Natural killer cell (primary cell): ENCODE results near the gene NPW. TPM values are rescaled to one million over a fixed set of nuclear protein-coding genes. Genes with fewer than 3 reads are reported as not detected.
A peak's percentile ranks its signal among the peaks of the same experiment; 100 is the strongest.

Experiments
- ATAC-seq, 3 donors: fragments of 150-1000 bp in 2 of 3; fragments of 200-7000 bp in 1 of 3; cut with Tn5 transposase; 1 replicate in 1 of 3; 2 replicates in 2 of 3; pipeline ENCODE4 v1.10.0; 2021; ENCODE audit warnings: mild to moderate bottlenecking in 2 of 3, moderate library complexity in 2 of 3
- DNase-seq, 2 donors: peaks; one replicate each; pipeline versions ENCODE4 v3.0.0 to v3.0.0-alpha.2; 2013 to 2021; ENCODE audit warnings: mixed read lengths in 1 of 2
- H3K27ac ChIP-seq: one replicate; pipeline ENCODE4 v1.5.1; 2013; ENCODE audit warnings: mild to moderate bottlenecking, low read length
- H3K27me3 ChIP-seq: one replicate; pipeline ENCODE4 v1.6.1; 2013; ENCODE audit warnings: low read length; ENCODE audit not compliant: control insufficient read depth, insufficient read depth
- H3K36me3 ChIP-seq: one replicate; pipeline ENCODE4 v1.6.1; 2013; ENCODE audit warnings: low read length; ENCODE audit not compliant: control insufficient read depth, insufficient read depth
- H3K4me1 ChIP-seq: one replicate; pipeline ENCODE4 v1.6.1; 2013; ENCODE audit warnings: low read length; ENCODE audit not compliant: control insufficient read depth, insufficient read depth
- H3K4me3 ChIP-seq: one replicate; pipeline ENCODE4 v1.5.1; 2013; ENCODE audit warnings: low read length
- H3K9me3 ChIP-seq: one replicate; pipeline ENCODE4 v1.6.1; 2013; ENCODE audit warnings: low read length; ENCODE audit not compliant: control insufficient read depth, insufficient read depth
- H3K27ac Mint-ChIP-seq, 2 donors: one replicate each; pipeline ENCODE4 v1.8.0; 2022; ENCODE audit warnings: mild to moderate bottlenecking in 2 of 2, mixed read lengths in 2 of 2, moderate library complexity in 1 of 2
- H3K27me3 Mint-ChIP-seq, 2 donors: one replicate each; pipeline ENCODE4 v1.8.0; 2022; ENCODE audit warnings: low read depth in 2 of 2, mixed read lengths in 2 of 2
- H3K36me3 Mint-ChIP-seq: one replicate; pipeline ENCODE4 v1.8.0; 2022; ENCODE audit warnings: mixed read lengths
- H3K4me1 Mint-ChIP-seq, 2 donors: one replicate each; pipeline ENCODE4 v1.8.0; 2022; ENCODE audit warnings: mixed read lengths in 2 of 2
- H3K4me3 Mint-ChIP-seq: one replicate; pipeline ENCODE4 v1.8.0; 2022; ENCODE audit warnings: mild to moderate bottlenecking, moderate library complexity, mixed read lengths
- H3K9me3 Mint-ChIP-seq, 2 donors: one replicate each; pipeline ENCODE4 v1.8.0; 2022; ENCODE audit warnings: mixed read lengths in 2 of 2
- WGBS: methylation state at CpG from one replicate; pipeline ENCODE4 v1.1.7; 2013; ENCODE audit warnings: missing lambda C conversion rate; ENCODE audit not compliant: insufficient coverage; 5-methylcytosine and 5-hydroxymethylcytosine counted together
- intact Hi-C: fragments of 100-400 bp; cut with micrococcal nuclease; formaldehyde crosslinking; loops from one replicate; pipeline ENCODE4 v1.14.2; 2022
- total RNA-seq, 4 donors: library from RNA; stranded (reverse); fragments of 120-200 nt in 1 of 4; gene quantifications; one replicate each; pipeline versions ENCODE4 v1.2.3 to v1.2.4, GENCODE V29; 2013 to 2022
- TF ChIP-seq, protein P1 (sequence below): fragments of 200-600 bp; IDR thresholded peaks from one replicate; pipeline ENCODE4 v1.8.0; 2022; ENCODE audit warnings: antibody characterized with exemption

NPW gene
- total RNA-seq, 3 donors from 2014 or later (not counting 1 experiment from before 2014, with no cell fraction given), result 0.80 TPM; not detected in 2

DNA sequence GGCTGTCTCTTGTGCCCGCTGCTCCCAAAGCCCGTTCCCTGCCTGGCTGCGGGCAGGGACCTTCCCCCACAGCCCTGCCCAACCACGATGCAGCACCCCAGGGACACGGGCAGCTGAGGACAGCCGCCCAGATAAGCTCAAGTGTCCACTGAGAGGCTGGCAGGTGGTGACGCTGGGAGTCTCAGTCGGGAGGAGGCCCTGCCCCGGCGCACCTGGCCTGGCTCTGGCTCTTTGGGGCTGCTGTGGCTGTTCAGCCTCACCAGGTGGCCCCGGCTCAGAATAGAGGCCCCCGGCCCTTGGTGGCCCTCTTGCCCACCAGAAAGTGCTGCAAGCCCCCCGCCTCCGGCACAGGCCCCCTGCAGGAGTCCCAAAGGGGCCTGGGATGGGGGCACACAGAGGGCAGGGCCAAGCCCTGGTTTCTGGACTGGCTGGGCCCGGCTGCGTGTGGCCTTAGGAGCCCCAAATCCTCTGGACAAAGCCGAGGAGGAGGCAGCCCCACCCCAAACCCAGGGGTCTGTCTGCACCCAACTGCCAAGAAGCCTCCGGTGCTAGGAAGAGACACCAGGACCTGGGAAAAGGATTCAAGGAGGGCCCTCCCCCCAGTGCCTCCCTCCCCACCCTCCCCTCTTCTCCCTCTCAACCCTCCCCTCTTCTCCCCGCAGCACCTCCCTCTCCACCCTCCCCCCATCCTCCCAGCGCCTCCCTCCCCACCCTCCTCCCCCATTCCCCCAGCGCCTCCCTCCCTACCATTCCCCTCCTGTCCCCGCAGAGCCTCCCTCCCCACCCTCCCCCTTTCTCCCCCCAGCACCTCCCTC, 22.8 kb downstream of the NPW start:
- H3K27me3 Mint-ChIP-seq, result no peaks in the 10 kb centered on the region
- no peaks in the 10 kb centered on the region for H3K9me3 Mint-ChIP-seq
- no peaks in the 10 kb centered on the region for H3K9me3 ChIP-seq
- H3K36me3 Mint-ChIP-seq, result no peaks in the 10 kb centered on the region
- H3K4me3 ChIP-seq, result no peak overlapping the region
- TF ChIP-seq, protein P1, sequence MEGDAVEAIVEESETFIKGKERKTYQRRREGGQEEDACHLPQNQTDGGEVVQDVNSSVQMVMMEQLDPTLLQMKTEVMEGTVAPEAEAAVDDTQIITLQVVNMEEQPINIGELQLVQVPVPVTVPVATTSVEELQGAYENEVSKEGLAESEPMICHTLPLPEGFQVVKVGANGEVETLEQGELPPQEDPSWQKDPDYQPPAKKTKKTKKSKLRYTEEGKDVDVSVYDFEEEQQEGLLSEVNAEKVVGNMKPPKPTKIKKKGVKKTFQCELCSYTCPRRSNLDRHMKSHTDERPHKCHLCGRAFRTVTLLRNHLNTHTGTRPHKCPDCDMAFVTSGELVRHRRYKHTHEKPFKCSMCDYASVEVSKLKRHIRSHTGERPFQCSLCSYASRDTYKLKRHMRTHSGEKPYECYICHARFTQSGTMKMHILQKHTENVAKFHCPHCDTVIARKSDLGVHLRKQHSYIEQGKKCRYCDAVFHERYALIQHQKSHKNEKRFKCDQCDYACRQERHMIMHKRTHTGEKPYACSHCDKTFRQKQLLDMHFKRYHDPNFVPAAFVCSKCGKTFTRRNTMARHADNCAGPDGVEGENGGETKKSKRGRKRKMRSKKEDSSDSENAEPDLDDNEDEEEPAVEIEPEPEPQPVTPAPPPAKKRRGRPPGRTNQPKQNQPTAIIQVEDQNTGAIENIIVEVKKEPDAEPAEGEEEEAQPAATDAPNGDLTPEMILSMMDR, result no peak
- peaks cover 2% of the 10 kb centered on the region for H3K36me3 ChIP-seq
- no peak overlapping the region for H3K27ac ChIP-seq
- DNase-seq (no peak), ATAC-seq (no peak)
- H3K27me3 ChIP-seq, result no peaks in the 10 kb centered on the region
- H3K4me1 Mint-ChIP-seq, result peaks cover 6 to 16% of the 10 kb centered on the region in 2 donors
- WGBS, result 93% methylated on average over 18 of the region's 22 CpGs
- no peak overlapping the region for H3K4me3 Mint-ChIP-seq
- intact Hi-C loops, result no loop called here
- peaks cover 32% of the 10 kb centered on the region for H3K4me1 ChIP-seq
- H3K27ac Mint-ChIP-seq, result no peak overlapping the region

DNA sequence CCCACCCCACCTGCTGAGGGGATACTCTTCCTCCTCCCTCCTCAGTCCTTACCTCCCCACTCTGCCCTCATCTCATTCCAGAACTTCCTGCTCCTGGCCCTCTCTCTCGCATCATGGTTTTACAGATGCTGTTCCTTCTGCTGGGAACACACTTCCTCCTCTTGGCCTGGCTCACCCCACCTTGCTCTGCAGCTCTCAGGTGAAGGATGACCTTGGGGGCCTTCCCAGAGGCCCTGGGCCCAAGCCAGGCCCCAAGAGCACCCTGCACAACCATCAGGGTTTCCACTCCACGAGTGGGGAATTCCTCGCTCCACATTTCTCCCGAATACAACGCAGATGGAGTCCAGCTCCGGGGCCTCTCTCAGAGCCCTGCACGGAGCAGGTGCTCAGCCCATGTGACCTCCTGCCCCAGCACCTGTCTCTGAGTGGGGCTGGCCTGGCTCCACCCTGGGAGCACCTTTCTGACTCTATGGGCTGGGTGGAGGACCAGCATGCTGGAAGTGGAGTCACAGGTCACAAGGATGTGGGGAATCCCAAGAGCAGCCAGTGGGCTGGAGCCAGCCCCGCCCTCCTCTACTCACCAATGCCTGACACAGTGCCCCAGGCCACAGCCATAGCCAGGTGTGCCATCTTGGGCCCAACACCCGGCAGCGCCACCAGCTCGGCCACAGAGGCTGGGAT, 23.5 kb downstream of the NPW start:
- Mint-ChIP-seq H3K36me3 (no peaks in the 10 kb centered on the region), H3K9me3 (no peaks in the 10 kb centered on the region), H3K27me3 (no peaks in the 10 kb centered on the region), H3K4me3 (no peak overlapping the region), H3K27ac (peak overlapping the region in 1 of 2 donors; percentile 38), H3K4me1 (peaks cover 6 to 17% of the 10 kb centered on the region in 2 donors)
- TF ChIP-seq, protein P1, result no peak
- no peaks in the 10 kb centered on the region for H3K27me3 ChIP-seq
- DNase-seq (no peak), ATAC-seq (no peak)
- H3K27ac ChIP-seq, result no peak overlapping the region
- no peaks in the 10 kb centered on the region for H3K9me3 ChIP-seq
- intact Hi-C loops, result no loop called here
- H3K4me3 ChIP-seq, result no peak overlapping the region
- 92% methylated on average over 11 of the region's 11 CpGs for WGBS
- peaks cover 34% of the 10 kb centered on the region for H3K4me1 ChIP-seq
- H3K36me3 ChIP-seq, result peaks cover 2% of the 10 kb centered on the region

DNA sequence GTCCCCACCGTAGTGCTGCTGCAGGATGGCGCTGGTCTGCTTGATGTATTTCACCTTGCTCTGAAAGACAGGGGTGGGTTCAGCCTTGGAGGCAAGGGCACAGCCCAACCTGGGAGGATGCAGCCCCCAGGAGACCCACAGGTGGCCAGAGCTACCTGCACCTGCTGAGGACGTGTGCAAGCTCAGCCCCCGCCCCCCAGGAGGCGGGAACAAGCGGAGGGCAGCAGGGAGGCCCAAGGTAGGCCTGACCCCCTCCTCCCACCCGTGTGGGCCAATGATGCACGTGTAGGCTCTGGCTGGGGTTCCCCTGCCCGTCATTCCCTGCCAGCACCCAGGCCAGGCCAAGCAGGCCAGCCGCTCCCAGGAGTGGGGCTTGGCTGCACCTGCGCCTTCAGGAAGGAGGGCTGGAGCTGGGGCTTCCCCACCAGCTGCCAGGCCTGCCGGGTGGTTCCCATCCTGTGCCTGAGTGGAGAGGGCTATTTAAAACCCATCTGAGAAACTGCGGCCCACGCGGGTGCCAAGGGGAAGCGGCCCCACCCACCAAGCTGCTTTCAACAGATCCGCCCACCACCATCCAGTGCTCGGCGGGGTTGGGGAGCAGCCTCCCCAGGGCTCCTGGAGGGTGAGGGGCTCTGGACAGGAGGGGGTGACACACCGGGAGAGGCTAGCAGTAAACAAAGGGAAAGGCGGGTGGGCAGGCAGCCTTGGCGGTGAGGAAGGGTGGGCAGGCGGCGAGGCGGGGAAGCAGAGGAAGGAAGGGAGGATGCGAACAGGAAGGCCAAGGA, 24.3 kb downstream of the NPW start:
- WGBS, result 69% methylated on average over 26 of the region's 26 CpGs
- H3K27me3 Mint-ChIP-seq, result no peaks in the 10 kb centered on the region

More for the DNA sequence above, 24.3 kb downstream of the NPW start:
- Mint-ChIP-seq H3K4me3 (no peak overlapping the region), H3K36me3 (no peaks in the 10 kb centered on the region), H3K27ac (no peak overlapping the region), H3K4me1 (peaks cover 13 to 25% of the 10 kb centered on the region in 2 donors), H3K9me3 (no peaks in the 10 kb centered on the region)
- Histone ChIP-seq H3K9me3 (no peaks in the 10 kb centered on the region), H3K27me3 (no peaks in the 10 kb centered on the region), H3K4me1 (peaks cover 41% of the 10 kb centered on the region), H3K4me3 (no peak overlapping the region), H3K36me3 (peaks cover 2% of the 10 kb centered on the region), H3K27ac (no peak overlapping the region)
- DNase-seq (no peak), ATAC-seq (no peak)
- TF ChIP-seq, protein P1, result no peak
- intact Hi-C loops, result no loop called here
